Dedifferentiated amniotic fluid mesenchymal stem cell (primary cell): ENCODE measurements around the gene PTGR2.
"Not testable (repeated sequence)": the region's sequence is repeated elsewhere in the genome, so short reads cannot be mapped to it uniquely, and the experiment has no call there.

ENCODE experiments used
- DNase-seq: peaks from one replicate; pipeline ENCODE4 v3.0.0-alpha.2; 2016; ENCODE audit errors: extremely low spot score

The PTGR2 gene

DNA sequence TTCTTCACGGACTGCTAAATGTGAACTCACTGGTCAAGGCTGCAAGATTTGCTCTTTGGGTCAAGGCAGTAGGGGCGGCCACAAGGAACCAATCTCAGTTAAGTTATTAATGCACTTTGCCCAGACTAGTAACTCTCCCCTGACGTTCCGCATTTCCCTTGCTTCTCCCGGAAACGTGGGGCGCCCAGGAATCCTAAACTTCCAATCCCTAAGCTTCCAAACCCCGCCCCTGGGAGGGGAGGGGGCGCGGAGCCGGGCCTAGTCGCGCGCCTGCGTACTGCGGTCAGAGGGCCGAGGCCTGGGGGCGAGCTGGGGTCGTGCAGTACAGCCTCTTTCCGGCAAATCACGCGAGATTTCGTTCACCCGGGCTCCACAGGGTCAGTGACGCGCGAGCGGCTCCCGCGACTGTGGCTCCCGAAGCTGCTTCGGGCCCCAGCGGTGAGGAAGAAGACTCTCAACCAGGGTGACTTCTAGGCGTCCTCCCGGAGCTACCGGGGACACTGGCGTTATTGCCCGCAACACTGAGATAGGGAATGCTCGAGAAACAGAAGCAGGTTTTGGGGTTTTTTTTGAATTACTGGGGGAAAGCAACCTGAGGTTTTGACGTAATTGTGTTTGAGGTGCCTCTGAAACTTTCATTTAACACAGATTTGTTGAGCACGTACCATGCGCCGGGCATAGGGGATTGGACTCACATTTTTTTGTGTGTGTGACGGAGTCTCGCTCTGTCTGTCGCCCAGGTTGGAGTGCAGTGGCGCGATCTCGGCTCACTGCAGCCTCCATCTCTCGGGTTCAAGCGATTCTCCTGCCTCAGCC, at the start of gene PTGR2:
PTGR2 (plus strand) TSS at position 265 of the 816 bp plus-strand sequence. CDS start 7,032 bp downstream, outside the sequence.
- peak; percentile 95 for DNase-seq

DNA sequence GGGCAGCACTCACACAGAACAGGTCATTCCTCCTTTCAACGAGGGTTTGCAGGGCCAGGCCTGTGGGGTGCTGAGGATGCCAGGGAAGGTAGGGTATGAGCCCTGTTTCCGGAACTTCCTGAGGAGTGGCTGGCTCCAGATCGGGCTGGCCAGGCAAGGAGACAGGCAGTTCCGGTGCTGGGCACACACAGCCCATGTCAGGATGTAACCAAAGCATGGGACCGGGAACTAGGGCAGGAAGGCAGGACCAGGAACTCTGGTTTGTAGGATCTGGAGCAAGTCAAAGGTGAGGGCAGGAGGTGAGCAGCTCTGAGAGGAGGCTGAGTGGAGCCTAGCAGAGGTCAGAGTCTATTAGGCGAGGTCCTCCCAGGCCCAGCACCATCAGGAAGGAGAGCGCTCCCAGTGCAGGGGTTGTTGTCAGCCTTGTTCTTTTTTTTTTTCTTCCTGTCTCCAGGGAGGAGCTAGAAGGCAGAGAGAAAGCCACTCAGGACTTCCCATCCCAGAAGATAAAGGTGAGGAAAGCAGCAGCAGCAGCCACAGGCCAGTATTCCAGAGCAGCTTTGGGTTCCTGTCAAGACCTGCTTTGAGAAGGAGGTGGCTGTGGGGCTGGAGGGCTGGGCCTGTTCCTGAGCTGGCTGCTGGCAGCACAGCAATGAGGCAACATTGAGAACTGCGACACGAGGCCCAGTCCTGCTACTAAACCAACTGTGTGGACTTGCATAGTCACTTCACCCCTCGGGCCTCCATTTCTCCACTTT, 49.0 kb upstream of the PTGR2 start:
- DNase-seq: no peak

DNA sequence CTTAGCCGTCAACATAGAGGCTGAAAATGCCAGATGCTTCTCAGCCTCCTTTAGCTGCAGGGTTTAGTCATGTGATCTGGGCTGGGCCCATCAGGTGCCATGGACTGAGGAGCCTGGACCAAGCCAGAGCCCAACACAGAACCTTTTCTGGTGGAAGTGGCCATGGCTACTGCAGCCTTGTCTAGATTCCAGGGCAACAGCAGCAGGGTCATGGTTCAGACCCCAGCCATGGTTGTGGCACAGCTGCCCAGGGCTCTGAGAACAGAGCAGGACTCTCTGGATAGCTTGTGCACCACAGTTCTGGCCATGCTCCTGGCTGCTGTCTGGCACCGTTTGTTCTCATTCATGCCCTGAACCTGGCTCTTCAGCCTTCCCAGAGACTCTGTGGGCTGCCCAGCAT, 47.0 kb upstream of the PTGR2 start:
- DNase-seq: no peak

DNA sequence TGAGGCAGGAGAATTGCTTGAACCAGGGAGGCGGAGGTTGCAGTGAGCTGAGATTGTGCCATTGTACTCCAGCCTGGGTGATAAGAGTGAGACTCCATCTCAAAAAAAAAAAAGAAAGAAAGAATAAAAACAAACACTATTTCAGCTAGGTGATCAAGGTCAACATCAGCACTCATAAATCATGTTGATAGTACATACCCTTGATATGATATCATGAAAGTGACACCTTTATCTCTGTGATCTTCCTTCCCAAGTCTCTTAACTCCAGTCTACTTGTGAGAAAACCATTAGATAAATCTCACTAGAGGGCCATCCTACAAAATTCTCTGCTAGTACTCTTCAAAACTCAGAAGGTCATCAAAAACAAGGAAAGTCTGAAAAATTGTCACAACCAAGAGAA, 44.2 kb upstream of the PTGR2 start:
- no peak for DNase-seq

DNA sequence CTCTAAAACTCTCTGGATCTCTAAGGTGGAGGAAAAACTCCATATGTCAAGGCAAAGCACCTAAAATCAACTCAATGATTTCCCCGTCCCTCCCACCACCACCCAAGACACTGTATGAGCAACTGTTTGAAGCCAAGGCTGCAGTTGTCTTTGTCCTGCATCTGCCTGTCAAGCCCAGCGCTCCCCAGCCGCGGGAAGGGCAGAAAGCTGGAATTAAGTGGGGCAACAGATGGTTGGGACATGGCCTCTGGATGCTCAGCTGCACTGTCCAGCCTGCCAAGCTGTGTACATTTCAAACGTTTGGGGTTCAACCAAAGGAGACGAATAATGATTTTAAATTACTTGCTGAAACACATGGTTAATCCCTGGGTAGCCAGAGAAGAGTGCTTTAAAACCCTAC, 42.2 kb upstream of the PTGR2 start:
- no peak for DNase-seq

DNA sequence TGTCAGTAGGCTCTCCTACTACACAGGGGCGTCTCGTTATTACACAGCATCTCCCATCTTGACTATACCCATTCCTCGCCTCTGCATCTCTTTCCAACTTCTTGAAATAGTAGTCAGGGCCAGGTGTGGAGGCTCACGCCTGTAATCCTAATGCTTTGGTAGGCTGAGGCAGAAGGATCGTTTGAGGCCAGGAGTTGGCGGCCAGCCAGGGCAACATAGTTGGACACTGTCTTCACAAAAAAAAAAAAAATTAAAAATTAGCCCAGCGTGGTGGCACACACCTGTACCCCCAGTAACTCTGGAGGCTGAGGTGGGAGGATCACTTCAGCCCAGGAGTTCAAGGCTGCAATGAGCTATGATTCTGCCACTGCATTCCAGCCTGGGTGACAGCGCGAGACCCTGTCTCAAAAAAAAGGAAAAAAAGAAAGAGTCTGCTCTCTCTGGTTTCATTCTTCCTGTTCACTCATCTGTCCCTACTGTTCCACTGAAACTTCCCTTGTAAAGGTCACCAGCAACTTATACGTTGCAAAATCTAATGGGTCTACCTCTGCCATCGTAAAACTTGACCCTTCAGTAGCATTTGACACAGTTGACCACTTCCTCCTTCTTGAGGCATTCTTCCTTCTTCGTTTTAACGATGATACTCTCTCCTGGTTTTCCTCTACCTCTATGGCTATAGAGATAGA, 41.0 kb upstream of the PTGR2 start:
- no peak for DNase-seq

DNA sequence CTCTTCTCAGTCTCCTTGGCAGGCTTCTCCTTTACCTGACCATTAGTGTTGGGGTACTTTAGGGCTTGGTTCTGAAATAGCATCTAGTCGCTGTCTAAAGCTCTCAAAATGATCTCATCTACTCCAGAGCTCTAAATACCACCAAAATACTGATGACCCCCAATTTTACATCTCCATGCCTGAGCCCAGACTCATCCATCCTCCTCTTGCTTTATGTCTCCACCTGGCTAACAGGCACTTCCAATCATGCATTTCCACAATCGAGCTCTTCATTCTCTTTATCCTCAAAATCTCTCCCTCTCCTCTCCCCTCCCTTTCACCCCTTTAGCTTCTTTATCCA, 40.5 kb upstream of the PTGR2 start:
- DNase-seq: no peak

DNA sequence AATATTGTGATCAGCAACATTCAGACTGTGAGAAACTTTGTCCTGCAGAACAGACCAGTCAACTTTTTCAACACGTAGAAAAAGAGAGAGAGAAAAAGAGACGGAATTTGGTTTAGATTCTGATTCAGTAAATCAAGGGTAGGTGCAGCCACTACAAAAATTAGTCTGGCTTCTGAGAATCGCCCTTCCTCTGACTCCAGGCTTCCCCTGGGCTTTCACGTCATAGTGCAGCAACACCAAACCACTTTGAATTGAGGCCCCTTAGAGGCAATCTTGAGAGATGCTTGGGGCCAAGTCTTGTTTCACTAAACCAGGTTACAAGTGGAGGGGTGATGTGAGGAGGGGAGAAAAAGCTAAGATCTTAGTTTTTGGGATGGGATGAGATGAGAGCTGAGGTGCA, 37.5 kb upstream of the PTGR2 start:
- DNase-seq: no peak

DNA sequence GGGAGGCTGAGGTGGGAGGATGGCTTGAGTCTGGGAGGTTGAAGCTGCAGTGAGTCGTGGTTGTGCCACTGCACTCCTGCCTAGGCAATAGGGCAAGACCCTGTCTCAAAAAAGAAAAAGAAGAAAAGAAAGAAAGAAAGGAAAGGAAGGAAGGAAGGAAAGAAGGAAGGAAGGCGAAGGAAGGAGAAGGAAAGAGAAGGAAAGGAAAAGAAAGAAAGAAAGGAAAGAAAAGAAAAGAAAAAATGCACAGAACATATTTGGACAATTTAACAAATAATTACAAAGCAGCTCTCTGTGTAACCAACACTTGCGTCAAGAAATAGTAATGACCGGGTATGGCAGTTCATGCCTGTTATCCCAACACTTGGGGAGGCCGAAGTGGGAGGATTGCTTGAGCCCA, 35.8 kb upstream of the PTGR2 start:
- no peak for DNase-seq

DNA sequence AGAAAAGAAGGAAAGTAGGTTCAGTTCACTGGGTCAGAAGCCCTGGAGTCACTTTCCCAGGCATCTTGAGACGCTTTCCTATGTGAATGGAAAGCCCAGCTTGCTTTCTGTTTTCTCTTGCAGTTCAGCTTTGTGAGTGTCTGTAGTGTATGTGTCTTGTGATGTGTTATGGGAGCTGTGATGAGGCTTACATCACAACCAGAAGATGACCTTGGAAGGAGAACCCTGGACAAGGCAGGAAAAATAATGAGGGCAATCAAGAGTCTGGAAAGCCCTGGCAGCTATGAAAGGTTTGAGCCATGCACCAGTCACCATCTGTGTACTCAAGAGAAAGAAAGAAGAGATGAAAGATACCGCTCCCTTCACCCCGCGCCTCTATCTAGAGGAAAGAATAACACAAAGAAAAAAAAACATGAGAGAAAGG, 35.2 kb upstream of the PTGR2 start:
- no peak for DNase-seq

DNA sequence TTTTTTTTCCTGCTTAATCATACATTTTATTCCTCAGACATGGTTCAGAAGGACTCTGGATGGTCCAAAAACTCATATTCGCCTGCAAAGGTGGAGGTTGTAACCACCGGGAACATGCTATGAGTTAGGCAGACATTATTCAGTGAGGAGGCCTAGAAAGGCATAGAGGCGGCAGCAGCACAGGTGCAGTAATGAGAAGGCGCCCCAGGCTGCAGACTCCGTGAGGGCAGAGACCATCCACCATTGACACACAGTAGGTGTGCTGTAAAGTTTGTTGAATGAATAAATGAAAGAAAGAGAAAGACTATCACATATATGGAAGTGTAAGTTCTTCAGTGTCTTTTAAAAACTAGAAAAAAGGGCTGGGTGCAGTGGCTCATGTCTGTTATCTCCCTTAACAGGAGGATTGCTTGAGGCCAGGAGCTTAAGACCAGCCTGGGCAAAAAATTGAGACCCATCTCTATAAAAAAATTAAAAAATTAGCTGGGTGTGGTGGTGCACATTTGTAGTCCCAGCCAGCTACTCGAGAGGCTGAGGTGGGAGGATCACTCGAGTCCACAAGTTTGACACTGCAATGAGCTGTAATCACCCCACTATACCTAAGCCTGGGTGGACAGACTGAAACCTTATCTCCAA, 34.5 kb upstream of the PTGR2 start:
- DNase-seq: no peak

DNA sequence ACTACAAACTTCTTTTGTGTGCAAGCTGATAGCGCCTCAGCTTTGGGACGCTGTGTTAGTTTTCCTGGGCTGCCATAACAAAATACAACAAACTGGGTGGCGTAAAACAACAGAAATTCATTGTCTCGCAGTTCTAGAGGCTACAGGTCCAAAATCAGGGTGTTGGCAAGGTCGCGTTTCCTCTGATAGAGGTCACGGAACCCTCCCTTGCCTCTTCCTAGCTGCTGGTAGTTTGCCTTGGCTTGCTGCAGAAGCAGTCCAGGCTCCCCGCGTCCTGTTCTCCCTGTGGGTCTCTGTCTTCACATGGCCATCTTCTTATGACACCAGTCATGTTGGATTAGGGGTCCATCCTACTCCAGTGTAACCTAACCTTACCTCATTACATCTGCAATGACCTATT, 32.8 kb upstream of the PTGR2 start:
- no peak for DNase-seq

DNA sequence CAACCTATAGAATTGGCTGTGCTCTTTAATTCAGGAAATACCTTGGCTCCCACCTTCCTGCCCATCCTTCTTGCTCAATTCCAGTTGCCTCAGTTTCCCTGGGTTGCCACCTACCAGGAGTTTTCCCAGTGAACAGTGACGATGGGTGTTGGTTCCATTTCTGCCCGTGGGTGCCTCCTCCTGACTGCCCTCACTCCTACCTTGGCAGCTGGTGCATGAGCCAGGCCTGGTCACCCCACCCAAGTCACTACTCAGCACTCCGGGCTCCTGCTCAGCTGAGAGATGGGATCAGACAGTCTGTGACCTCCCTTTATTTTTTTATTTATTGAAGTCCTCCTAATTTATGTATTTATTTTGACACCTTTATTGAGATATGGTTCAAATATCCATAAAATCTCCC, 31.0 kb upstream of the PTGR2 start:
- no peak for DNase-seq

DNA sequence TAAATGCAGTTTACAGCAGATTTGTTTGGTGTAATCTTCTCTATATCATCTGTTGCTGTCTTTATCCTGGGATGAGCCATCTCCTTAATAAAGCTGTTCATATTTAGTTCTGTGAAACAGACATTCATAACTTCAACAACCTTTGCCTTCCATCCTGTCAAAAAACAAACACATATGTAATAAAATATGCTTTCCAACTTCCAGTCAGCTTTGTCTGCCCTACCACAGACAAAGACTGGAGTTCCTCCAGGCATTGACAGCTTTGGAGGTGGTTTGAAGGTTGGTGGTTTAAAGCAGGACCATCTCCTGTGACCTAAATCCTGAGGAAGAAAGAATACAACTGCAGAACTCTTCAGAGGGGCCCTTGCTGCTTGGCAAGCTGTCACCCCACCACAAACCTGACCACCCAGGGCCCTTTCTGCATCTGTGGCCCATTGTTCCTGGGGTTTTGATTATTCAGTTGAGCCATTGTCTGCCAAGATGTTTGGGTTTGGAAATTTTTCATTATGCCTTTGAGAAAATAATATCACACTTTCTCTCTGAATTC, 28.2 kb upstream of the PTGR2 start:
- no peak for DNase-seq

DNA sequence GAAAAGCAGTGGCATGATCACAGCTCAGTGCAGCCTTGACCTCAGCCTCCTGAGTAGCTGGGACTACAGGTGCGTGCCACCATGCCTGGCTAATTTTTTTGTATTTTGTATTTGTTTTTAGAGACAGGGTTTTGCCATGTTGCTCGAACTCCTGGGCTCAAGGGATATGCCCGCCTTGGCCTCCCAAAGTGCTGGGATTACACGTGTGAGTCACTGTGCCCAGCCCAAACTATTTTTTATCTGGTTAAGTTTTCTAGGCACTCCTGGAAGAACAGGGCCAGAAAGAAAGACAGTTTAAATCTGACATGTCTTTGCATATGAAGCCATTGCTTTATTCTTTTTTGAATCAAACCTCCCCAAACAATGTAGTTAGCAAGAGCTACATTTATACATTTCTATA, 27.5 kb upstream of the PTGR2 start:
- DNase-seq: no peak

DNA sequence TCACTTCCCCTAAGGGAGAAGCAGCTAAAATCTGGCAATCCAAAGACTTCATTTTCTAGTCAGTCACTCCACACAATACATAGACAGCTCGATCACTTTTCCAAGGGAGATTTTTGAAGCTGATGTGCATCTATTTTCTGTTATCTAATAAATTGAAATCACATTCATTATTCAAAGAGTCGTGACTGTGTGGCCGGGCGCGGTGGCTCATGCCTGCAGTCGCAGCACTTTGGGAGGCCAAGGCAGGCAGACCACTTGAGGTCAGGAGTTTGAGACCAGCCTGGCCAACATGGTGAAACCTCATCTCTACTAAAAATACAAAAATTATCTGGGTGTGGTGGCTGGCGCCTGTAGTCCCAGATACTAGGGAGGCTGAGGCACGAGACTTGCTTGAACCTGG, 27.1 kb upstream of the PTGR2 start:
- DNase-seq: no peak

DNA sequence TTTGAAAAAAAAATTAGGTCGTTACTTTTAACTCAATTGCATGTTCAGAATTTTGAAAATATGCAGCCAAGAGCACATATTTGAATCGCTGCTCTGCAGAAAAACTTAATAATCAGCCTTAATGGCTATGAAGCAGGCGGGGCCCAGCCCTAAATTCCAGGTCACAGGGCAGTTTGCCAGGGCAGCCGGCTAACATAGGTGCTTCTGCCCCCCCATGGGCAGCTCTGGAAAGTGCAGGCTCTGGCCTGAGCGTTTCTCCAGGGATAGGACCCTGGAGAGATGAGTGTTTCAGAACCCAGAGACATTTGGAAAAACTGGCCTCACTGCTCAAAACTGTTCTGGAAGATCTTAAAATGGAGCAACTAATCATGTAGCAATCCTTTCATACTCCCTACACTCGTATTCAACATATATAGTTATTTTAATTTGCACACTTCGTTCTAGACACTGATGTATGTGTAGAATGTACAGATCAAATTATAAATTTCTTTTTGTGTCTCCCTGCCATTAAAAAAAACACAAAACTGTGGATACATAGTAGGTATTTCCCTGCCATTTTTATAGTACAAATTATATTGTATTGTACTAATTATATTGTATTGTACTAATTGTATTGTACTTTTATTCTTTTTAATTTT, 26.0 kb upstream of the PTGR2 start:
- peak; percentile 81 for DNase-seq

DNA sequence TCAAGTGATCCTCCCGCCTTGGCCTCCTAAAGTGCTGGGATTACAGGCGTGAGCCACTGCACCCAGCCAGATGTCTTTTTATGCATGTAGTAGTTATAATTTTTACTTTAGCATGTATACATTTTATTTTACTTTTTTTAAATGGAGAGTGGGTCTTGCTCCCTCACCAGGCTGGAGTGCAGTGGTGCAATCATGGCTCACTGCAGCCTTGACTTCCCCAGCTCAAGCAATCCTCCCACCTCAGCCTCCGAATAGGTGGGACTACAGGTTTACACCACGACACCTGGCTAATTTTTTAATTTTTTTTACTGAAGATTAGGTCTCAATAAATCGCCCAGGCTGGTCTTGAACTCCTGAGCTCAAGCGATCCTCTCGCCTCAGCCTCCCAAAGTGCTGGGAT, 24.4 kb upstream of the PTGR2 start:
- DNase-seq: not testable (repeated sequence)

DNA sequence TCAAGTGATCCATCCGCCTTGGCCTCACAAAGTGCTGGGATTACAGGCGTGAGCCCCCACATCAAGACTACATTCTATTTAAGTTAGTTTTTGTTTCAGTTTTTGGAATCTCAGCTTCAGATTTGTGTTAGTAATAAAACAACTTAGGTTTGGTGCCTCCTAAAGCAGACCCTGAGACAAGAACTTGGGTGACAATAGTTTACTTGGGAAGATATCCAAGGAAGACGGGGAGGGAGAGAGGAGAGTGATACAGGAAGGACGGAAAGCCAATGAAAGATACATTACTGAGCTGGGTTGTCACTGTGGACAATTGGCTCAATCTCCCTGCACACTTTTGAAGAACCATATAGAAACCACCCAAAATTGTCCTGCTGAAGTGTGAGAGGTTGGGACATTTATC, 22.6 kb upstream of the PTGR2 start:
- DNase-seq: no peak

DNA sequence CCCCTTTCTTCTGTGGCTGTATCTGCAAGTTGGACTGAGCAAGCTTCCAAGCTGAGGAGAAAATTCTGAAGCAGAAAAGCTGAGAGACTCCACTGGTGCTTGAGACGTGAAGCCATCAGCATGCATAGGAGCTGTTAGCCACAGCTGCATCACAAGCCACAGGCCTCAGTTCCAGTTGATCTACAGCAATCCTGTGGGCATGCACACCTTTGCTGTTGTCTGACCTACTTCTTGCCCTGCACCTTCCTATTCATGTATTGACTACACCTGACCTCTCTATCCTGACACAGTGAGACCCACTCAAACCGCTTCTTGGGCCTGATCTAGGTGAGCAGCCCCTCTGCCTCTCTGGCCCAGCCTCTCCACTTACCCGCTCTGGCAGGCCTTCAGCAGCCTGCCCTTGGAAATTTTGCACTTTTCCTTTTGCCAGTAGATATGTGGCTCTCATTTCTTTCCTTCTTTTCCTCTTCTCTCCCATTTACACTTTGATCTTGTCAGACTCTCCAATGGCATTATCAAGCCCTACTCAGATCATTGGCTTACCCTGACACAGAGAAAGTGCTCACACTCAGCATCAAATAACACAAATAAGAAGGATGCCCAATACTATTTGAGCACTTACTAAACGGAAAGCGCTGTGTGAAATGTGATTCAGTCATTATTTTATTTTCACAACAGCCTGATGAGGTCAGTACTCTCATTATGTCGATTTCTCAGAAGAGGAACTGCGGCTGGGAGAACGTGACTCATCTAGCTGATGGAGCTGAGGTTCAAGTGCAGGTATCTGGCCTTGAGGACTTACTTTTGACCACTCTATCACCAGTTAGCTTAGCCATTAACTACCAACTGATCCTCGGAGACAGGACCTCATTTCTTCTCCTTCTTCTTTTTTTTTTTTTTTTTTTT, 21.9 kb upstream of the PTGR2 start:
- peak; percentile 66 for DNase-seq
